ENCODE results near the gene CDC14C.

Gene CDC14C

GRCh38 chr7:48976850-48977249 lies 52.5 kb downstream of the CDC14C start:
- DNase-seq = no peak

Measured in NCI-H1048 (cell line).